ENCODE results near the gene ACO1.
"Not testable (repeated sequence)": the region's sequence is repeated elsewhere in the genome, so short reads cannot be mapped to it uniquely, and the experiment has no call there.

Gene ACO1

DNA sequence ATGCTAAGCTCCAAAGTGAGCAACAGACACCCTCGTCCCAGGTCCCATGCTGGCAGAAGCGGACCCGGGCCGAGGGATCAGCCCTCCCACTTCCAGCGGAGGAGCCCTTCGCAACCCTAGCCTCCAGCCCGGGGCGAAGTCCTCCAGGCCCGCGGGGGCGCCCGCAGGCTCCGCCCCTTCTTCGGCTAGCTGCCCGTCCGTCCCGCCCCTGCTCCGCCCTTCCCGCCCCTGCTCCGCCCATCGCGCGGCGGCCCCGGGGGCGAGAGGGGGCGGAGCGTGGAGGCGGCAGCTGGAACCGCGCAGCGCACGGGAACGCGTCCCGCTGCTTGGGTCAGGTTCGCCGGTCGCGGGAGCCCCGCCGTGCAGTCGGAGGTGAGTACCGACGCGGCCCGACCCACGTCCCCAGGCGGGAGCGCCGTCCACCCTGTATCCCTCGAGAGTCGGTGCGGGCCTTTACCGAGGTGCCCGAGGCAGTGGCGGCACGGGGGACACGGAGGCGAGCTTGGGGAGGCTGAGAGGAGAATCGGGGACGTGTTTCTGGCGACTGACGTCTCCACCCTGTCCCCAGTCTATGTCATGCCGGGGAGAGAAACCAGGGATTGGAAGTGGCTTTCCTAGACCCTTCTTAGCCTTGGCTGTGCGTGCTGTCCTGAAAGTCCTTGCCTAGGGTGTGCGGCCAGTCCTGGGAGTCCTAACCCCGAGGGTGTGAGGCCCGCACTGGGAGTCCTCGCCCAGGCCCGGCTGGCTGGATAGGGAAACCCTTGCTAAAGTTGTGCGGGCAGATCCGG is at the start of gene ACO1:
TSS of gene ACO1 (plus strand) at position 280 of the 788 bp plus-strand sequence. CDS start 20,864 bp downstream, outside the sequence.
- DNase-seq (ENCODE audit: low spot score): peak; percentile 93

DNA sequence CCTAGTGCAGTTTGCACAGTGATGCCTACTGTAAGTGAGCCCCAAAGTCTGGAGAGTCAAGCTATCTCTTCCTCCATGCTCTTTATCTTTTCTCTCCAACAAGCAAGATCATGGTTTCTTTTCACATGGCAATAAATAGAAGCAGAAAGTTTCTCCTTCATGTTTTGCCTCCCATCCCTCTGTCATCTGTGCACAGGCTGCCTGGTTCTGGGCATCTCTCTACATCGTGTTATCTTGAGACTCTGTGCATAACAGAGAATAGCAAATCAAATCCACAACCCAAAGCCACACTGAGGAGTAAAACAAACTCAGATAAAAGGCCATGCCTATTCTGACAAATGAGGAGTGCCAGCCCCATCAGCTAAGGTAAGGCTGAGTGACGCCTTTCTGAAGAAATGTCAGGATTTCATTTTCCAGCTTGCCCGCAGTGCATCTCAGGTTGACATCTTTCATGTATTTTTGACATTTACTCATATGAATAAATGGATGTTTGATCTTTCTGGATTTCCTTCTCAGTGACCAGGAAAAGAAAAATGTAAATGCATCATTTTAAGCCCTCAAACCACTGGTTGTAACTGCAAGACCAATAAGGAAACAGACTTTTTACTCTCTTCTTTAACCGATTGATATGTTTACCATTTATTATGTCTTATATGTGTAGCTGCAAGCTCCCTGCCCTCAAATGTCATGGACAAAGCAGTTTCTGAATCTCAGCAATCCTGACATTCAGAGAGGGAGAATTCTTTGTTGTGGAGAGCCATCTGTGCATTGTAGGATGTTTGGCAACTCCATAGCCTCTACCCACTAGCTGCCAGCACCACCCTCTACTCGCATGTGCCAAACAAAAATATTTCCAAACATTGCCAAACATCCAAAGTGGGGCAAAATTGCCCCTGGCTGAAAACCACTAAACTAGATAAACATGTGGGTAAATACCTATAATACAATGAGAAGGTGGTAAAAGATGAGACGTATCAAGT is 49.2 kb upstream of the ACO1 start:
- DNase-seq (ENCODE audit: low spot score): no peak

DNA sequence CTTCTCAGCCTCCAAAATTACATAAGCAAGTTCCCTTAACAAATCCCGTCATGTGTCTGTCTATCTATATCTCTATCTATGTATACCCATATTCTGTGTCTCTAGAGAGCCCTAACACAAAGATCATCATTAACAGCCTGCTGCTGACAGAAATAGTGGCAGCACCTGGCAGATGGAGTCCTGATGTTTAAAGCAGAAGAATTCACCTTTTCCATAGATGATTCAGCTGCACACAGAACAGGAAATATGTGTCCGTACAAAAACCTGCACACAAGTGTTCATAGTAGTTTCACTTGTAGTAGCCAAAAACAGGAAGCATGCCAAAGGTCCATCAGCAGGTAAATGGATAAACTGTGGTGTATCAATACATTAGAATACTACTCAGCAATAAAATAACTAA is 45.0 kb upstream of the ACO1 start:
- no peak for DNase-seq (ENCODE audit: low spot score)

DNA sequence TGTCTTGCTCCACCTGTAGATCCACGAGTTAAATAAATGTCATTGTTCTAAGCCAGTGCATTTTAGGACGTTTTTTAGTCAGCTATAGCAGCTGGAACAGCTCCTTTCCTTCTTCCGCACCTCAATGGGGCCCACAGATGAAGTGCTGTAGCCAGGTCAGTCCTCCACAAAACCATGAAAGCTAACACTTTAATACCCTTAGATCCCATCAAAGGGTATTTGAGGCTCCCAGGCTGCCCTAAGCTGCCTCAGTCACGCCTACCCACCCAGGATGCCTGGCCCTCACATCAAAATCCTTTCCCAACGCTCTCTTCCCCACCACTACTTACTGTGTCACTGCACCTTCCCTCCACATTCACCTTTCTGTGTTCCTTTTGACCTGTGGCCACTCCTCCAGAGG is 44.1 kb upstream of the ACO1 start:
- peak; percentile 65 for DNase-seq (ENCODE audit: low spot score)

DNA sequence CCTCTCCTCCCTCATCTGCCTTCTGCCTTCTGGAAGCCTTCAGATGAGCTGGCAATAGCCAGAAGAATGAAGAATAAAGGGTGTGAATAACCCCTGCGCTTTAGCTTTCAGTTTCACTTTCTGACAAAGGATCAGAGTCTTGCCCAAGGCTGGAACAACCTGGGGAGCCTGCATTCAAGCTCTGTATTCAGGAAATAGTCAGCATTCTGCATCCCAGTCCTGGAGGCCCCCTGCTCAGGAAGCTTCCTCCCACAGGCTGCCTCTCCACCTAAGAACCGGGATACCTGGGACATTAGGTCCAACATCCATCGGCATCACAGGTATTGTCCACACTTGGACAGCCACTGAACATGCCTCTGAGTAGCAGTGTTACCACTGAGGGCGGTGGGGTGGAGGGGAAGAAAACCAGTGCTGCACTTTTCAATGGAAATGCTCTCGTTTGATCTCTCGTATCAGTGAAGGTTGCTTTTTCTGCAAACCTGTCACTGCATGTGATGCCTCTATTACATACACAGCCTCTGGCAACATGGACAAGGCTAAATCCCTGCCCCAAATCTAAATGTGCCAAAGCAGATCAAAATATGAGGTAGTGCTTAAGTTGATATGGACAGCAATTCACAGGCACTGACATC is 39.8 kb upstream of the ACO1 start:
- peak; percentile 53 for DNase-seq (ENCODE audit: low spot score)

DNA sequence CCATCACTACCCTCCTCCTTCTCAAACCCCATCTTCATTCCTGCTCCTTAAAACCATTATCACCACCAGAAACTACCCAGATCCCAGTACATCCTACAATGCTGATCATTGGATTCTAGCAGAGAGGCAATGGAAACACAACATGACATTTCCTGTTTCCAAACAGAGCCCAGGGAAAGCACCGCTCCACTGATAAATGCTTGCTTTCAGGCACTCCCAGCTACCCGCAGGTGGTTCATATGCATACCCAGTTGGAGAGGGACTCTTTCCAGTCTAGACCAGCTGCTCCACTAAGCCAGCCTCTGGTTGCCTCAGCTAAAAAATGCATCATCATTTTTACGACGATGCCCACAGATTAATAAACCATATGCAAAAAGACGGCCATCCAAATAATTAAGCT is 39.2 kb upstream of the ACO1 start:
- DNase-seq (ENCODE audit: low spot score): no peak

DNA sequence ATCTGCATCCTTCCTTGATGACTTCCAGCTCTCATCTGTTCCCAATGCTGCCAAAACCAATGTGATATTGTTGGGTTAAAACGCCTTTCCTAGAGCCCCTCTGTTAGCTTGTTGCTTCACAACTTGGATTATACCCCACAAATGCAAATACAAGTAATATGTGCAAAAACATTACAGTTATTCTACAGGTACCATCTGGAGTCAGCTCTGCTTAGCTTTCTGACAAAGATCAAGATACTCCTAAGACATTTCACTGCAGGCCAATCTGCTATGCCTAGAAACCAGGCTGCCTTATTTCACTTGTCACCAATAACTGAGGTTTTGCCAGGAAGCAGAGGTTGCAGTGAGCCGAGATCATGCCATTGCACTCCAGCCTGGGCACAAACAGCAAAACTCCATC is 36.9 kb upstream of the ACO1 start:
- no peak for DNase-seq (ENCODE audit: low spot score)

DNA sequence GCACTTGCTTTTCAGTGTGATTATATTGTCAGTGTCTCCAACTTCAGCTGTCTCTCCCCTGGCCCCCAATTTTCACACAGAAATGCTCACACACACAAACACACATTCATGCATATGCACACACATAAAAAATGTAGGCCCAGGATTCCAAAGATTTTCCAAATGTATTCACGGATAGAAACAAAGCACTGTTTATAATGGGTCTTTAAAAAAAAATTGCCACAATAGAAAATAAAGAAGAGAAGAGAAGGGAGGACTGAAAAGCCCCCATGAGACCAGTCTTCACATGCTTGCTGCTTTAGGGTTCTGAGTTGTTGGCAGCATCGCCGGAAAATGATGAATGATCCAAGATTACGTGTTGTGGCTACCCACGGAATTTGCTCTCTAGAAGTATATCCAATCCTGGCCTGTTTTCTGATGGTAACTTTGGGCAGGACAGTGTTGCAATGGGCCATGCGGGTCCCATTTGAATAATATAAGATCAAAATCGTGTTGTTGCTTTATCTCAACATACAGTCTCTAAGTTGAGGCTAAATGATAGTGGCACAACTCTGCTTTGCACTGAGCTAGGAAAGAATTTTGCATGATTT is 36.2 kb upstream of the ACO1 start:
- DNase-seq (ENCODE audit: low spot score): no peak

DNA sequence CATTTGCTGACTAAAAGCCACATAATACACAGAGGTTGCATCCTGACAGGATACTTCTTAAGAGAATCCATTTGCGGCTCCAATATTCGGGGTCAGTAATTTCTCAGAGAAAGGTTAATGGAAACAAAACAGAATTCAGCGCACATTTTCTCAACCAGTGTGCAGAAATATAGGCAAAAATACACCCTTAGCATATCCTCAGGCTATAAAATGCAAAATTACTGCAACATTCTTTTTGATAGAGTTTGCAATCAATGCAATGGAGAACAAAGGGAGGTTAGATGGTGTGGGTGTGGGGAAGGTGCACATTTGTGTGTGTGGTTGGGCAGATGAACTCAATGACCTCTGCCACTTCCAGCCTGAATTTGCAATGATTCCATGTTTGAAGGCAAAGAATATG is 35.4 kb upstream of the ACO1 start:
- DNase-seq (ENCODE audit: low spot score): no peak

DNA sequence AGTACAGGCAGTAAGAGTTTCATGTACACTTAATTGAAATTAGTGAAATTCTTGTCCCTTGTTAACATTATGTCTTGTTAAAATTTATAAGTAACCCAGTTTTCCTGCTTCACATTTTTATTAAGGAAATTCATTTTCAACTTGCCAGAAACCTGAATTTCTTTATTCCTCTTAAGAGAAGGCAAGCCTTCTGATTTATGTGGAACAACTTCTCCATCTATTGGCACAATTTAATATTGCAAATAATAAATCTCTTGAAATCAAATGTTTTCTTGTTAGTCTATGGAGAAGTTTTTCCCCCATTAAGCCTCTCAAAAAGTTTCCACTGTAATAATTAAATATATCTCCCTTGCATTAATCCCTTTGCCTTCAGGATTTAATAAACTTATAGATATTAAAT is 33.8 kb upstream of the ACO1 start:
- DNase-seq (ENCODE audit: low spot score): no peak

DNA sequence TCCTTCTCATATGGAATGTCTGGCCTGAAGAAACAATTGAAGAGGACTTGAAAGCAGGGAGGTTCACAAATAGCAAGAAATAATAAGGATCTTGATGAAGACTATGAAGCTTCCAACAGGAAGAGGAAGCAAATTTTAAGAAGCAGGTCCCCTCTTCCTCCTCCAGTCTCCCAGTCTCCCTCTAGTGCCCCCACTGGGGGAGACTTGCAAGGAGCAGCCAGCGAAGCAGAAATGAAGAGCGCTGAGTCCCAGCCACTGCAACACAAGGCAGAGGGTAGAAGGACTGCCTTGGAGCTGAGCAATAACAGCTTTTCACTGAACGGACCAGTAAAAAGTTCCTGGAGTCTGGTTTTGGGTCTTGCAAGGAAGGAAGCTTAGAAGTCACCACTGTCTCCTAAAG is 32.6 kb upstream of the ACO1 start:
- no peak for DNase-seq (ENCODE audit: low spot score)

DNA sequence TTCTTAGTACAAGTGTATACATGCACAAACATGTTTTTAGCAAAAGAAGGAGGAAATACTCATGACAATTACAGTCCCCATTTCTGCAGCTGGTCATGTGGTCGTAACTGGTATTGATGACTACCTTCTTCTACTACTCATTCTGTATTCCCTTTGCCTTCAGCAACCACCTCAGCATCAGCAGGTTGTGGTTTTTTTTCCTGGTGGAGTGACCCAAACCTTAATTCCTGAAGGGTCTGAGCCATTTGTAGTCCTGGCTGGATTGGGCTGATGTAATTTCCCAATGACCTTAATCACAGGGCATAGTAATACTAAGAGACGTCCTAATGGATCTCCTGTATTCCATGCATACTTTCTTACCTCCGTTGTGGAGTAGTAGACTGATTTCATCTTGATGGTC is 31.0 kb upstream of the ACO1 start:
- DNase-seq (ENCODE audit: low spot score): not testable (repeated sequence)

DNA sequence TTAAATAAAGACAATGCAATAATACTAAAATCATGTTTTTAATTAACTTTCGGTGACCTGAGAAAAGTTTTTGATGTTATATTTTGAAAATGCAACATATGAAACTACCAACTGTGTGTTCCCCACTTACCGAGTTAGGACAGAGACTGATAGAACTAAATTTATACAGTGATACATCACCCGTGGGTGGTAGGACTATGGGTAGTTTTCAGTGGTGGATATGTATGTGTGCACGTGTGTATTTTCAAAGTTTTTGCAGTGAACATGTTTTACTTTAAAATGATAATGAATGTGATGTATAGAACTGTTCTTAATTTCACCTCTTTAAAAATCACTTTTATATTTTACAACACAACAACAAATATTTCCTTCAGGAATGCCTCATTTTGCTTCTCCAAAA is 25.0 kb upstream of the ACO1 start:
- DNase-seq (ENCODE audit: low spot score): no peak

DNA sequence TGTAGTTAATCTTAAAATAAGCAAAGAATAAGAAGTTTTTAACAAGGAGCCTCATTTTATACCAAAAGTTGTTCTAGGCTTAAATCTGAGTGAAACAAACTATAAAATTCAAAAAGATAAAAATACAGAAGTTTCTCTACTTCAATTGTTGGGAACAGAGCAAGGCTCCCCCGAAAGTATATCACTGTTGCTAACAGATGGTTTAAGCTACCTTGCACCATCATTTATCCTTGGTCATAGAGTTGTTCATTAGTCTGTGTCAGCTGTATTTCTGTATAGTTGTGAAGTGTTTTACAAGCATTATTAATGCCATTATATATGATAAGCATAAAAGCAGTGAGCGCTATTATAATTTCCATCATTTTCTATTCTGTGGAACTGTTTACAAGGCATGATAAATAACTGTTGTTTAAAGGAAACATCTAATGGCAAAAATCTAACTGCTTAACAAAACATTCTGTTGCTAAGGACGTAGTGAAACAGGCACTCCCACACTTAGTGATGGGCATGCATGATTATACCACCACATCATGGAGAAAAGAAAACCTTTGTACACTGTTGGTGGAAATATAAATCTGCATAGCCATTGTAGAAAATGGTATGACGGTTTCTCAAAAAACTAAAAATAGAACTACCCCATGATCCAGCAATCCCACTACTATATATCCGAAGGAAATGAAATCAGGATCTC is 23.3 kb upstream of the ACO1 start:
- no peak for DNase-seq (ENCODE audit: low spot score)

DNA sequence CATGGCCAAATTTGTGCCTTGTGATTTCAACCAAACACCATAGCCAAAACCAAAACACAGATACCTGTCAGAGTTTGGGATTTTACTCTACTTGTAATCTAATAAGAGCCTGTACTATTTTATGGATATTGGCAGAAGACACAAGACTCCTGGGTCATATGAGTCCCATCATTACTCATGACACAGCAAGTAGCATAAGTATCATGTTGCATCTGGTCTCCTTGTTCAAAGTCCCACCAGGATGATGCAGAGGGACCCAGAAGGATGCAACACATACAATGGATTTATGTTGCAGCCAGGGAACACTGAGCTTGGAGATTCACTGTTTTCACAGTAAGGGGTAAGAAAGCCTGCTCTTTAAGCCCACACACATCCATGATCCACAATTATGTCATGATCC is 13.2 kb upstream of the ACO1 start:
- DNase-seq (ENCODE audit: low spot score): no peak

DNA sequence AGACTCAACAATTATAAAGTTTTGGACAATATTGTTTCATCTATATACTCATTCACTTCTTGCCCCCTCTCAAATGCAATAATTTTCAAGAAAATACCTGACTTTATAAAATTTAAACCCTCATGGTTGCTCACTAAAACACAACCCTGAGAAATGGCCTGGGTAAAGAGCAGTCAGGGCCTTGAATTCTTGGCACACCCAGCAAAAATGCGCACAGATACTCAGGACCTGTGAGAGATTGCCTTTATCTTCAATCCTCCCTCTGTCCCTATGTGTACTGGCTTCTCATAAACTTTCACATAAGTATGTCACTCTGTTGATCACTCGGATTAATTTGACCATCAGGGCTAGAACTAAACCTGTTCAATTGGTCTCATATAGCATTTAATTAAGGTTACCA is 12.8 kb upstream of the ACO1 start:
- DNase-seq (ENCODE audit: low spot score): no peak

DNA sequence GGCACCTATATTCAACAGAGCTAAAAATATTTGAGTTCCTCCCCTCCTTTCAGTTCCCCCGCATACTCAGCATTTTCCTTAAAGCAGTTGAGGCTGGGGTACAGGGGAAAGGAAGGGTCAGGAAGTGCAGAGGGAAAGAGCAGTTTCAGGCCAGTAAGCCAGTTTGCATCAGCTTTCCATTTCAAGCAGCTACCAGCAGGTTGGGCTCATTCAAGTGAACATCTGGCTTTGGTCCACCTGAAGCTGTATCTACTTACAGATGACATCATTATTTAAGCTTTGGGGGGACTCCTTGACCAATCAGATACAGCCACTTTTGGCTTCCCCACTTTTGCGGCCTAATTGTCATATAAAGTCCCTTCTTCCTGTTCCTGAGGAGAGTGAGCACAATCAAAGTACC is 8.2 kb upstream of the ACO1 start:
- DNase-seq (ENCODE audit: low spot score): no peak

DNA sequence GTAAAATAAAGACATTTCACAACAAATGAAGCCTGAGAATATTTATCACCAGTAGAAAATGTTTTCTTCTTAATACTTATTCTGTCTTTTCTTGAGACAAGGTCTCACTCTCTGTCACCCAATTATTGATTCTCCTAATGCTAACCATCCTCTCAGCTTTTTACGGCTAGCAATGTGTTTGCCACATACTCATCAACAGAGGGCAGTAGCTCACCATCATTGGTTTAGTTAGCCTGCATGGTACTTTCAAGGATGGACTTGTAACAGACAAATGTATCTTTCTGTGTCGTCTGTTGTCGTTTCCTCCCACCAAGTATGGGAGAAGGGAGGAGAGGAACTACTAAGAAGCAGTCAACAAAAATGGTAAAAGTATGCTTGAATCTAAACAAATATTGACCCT is 5.9 kb upstream of the ACO1 start:
- no peak for DNase-seq (ENCODE audit: low spot score)

DNA sequence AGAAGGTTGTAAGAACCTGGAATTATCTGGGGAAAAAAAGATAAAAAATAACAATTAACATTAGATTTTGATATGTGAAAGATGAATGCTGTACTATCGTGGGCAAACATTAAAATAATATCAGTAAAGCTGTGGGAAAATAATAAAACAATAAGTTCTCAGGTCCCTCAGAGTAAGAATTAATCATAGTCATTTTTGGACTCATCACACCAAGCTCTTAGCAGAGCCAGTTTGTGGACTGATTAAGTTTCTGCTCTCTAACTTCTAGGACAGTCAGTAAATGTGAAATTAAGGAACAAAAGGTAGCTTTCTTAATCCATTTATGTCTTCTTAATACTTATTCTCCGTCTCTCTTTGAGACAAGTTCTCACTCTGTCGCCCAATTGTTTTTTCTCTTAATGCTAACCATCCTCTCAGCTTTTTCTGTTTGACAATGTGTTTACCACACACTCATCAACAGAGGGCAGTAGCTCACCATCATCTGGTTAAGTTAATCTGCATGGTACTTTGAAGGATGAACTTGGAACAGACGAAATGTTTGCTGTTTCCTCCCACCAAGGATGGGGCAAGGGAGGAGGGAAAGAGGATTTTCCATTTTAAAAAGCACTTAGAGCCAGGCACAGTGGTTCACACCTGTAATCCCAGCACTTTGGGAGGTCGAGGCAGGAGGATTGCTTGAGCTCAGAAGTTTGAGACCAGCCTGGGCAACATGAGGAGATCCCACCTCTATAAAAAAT is 5.3 kb upstream of the ACO1 start:
- no peak for DNase-seq (ENCODE audit: low spot score)

DNA sequence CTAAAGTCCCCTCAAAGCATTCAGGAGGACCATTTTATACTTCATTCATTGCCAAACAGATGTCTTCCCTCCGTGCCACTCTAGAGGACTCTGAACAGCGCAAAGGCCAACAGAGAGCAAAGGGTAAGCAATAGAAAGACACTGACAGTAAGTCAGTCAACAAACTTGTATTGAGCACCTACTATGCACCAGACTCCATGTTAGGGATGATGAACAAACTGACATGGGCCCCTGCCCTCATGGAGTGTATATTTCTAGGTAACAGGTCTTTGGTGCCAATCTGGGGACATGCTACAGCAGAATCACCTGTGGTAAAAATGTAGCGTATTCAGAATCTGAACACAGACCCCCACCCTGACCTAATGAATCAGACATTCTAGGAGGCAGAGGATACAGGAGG is 3.5 kb upstream of the ACO1 start:
- no peak for DNase-seq (ENCODE audit: low spot score)

Data from ecto neural progenitor cell (in vitro differentiated cells).